Activated T-cell treated with anti-CD3 and anti-CD28 coated beads, Interleukin-2, amount 50 U/mL, for 72 hours (primary cell): Measurements from ENCODE around the gene SPRTN. TPM values are rescaled to one million over a fixed set of nuclear protein-coding genes. Genes with fewer than 3 reads are reported as not detected.

Experiments used
- ATAC-seq, 2 donors: fragments of 150-1000 bp; cut with Tn5 transposase; replicated peaks in 1 of 2; 2 replicates each; pipeline ENCODE4 v1.10.0; 2021; ENCODE audit warnings: moderate library complexity in 2 of 2, mild to moderate bottlenecking in 1 of 2
- DNase-seq, 2 donors: peaks; one replicate each; pipeline ENCODE4 v3.0.0; 2021 to 2022; ENCODE audit warnings: mixed read lengths in 1 of 2
- H3K27ac Mint-ChIP-seq: one replicate; pipeline ENCODE4 v1.8.0; 2022; ENCODE audit warnings: mild to moderate bottlenecking, moderate library complexity, mixed read lengths
- H3K27me3 Mint-ChIP-seq: one replicate; pipeline ENCODE4 v1.8.0; 2022; ENCODE audit warnings: low read depth, mixed read lengths
- H3K36me3 Mint-ChIP-seq, 2 donors: one replicate each; pipeline ENCODE4 v1.8.0; 2022; ENCODE audit warnings: mixed read lengths in 2 of 2, mild to moderate bottlenecking in 1 of 2; ENCODE audit not compliant: insufficient read depth in 2 of 2
- H3K4me1 Mint-ChIP-seq: one replicate; pipeline ENCODE4 v1.8.0; 2022; ENCODE audit warnings: low read depth, mixed read lengths
- H3K4me3 Mint-ChIP-seq, 2 donors: one replicate each; pipeline ENCODE4 v1.8.0; 2022; ENCODE audit warnings: mild to moderate bottlenecking in 2 of 2, mixed read lengths in 2 of 2, moderate library complexity in 2 of 2
- H3K9me3 Mint-ChIP-seq, 2 donors: one replicate each; pipeline ENCODE4 v1.8.0; 2022; ENCODE audit warnings: mixed read lengths in 2 of 2
- total RNA-seq, 2 donors: library from RNA; stranded (reverse); gene quantifications; one replicate each; pipeline ENCODE4 v1.2.3, GENCODE V29; 2022

SPRTN gene
- total RNA-seq = 10 to 100 TPM in 1 of 2 donors, 1 to 10 TPM in 1; 9.6 to 10.4 TPM

GRCh38 chr1:231338270-231339128 is at the start of gene SPRTN:
TSS of gene SPRTN (plus strand) at chr1:231338293. CDS start at chr1:231338384, 91 bp downstream.
- Mint-ChIP-seq H3K36me3 (peaks cover 8 to 28% of the 10 kb centered on the region in 2 donors), H3K4me3 (peak within 1 kb of the TSS; percentile 88 to 93), H3K9me3 (no peaks in the 10 kb centered on the region), H3K27me3 (no peaks in the 10 kb centered on the region), H3K4me1 (peaks cover 60% of the 10 kb centered on the region), H3K27ac (peak within 1 kb of the TSS; percentile 99)
- DNase-seq (no peak), ATAC-seq (peak in 1 of 2 donors; percentile 5)

GRCh38 chr1:231295938-231296337 is 42.2 kb upstream of the SPRTN start:
- Mint-ChIP-seq H3K4me1 (no peaks in the 10 kb centered on the region), H3K9me3 (no peaks in the 10 kb centered on the region), H3K4me3 (no peak overlapping the region), H3K27ac (no peak overlapping the region), H3K27me3 (no peaks in the 10 kb centered on the region), H3K36me3 (no peaks in the 10 kb centered on the region)
- ATAC-seq (no peak), DNase-seq (no peak)

GRCh38 chr1:231301990-231302389 is 36.1 kb upstream of the SPRTN start:
- Mint-ChIP-seq H3K27ac (no peak overlapping the region), H3K9me3 (peaks cover 0 to 2% of the 10 kb centered on the region in 2 donors), H3K27me3 (no peaks in the 10 kb centered on the region), H3K4me3 (no peak overlapping the region), H3K36me3 (no peaks in the 10 kb centered on the region), H3K4me1 (no peaks in the 10 kb centered on the region)
- ATAC-seq (no peak), DNase-seq (no peak)

- H3K4me3 Mint-ChIP-seq = no peak overlapping the region
- H3K36me3 Mint-ChIP-seq = no peaks in the 10 kb centered on the region
Observed at GRCh38 chr1:231310391-231310934, 27.6 kb upstream of the SPRTN start.

GRCh38 chr1:231311720-231312431 is 26.2 kb upstream of the SPRTN start:
- DNase-seq (no peak), ATAC-seq (no peak)
- Mint-ChIP-seq H3K27ac (no peak overlapping the region), H3K36me3 (no peaks in the 10 kb centered on the region), H3K9me3 (no peaks in the 10 kb centered on the region), H3K27me3 (no peaks in the 10 kb centered on the region), H3K4me3 (no peak overlapping the region), H3K4me1 (no peaks in the 10 kb centered on the region)

More at GRCh38 chr1:231310391-231310934, 27.6 kb upstream of the SPRTN start:
- Mint-ChIP-seq H3K9me3 (peaks cover 0 to 2% of the 10 kb centered on the region in 2 donors), H3K4me1 (no peaks in the 10 kb centered on the region), H3K27me3 (no peaks in the 10 kb centered on the region), H3K27ac (no peak overlapping the region)
- DNase-seq (no peak), ATAC-seq (no peak)

GRCh38 chr1:231312432-231312788 is 25.7 kb upstream of the SPRTN start:
- Mint-ChIP-seq H3K27me3 (no peaks in the 10 kb centered on the region), H3K4me1 (no peaks in the 10 kb centered on the region), H3K27ac (no peak overlapping the region), H3K4me3 (no peak overlapping the region), H3K36me3 (no peaks in the 10 kb centered on the region), H3K9me3 (no peaks in the 10 kb centered on the region)
- ATAC-seq = no peak
- no peak for DNase-seq

GRCh38 chr1:231313661-231314060 is 24.4 kb upstream of the SPRTN start:
- Mint-ChIP-seq H3K9me3 (no peaks in the 10 kb centered on the region), H3K4me3 (no peak overlapping the region), H3K27me3 (no peaks in the 10 kb centered on the region), H3K36me3 (no peaks in the 10 kb centered on the region), H3K4me1 (no peaks in the 10 kb centered on the region), H3K27ac (no peak overlapping the region)
- ATAC-seq (no peak), DNase-seq (no peak)

GRCh38 chr1:231315887-231316286 is 22.2 kb upstream of the SPRTN start:
- H3K9me3 Mint-ChIP-seq = no peaks in the 10 kb centered on the region
- H3K36me3 Mint-ChIP-seq = no peaks in the 10 kb centered on the region
- no peaks in the 10 kb centered on the region for H3K27me3 Mint-ChIP-seq
- no peak overlapping the region for H3K4me3 Mint-ChIP-seq
- peak; percentile 85 to 86 for ATAC-seq
- peak; percentile 58 to 60 for DNase-seq
- no peak overlapping the region for H3K27ac Mint-ChIP-seq
- no peaks in the 10 kb centered on the region for H3K4me1 Mint-ChIP-seq

GRCh38 chr1:231317306-231318014 is 20.6 kb upstream of the SPRTN start:
- Mint-ChIP-seq H3K36me3 (no peaks in the 10 kb centered on the region), H3K27me3 (no peaks in the 10 kb centered on the region), H3K9me3 (no peaks in the 10 kb centered on the region), H3K4me1 (no peaks in the 10 kb centered on the region), H3K27ac (no peak overlapping the region), H3K4me3 (no peak overlapping the region)
- no peak for DNase-seq
- ATAC-seq = no peak

- Mint-ChIP-seq H3K9me3 (no peaks in the 10 kb centered on the region), H3K27ac (no peak overlapping the region), H3K4me3 (no peak overlapping the region), H3K27me3 (no peaks in the 10 kb centered on the region), H3K4me1 (no peaks in the 10 kb centered on the region), H3K36me3 (no peaks in the 10 kb centered on the region)
- no peak for ATAC-seq
- DNase-seq = no peak
Observed at GRCh38 chr1:231318015-231318355, 20.1 kb upstream of the SPRTN start.

GRCh38 chr1:231318568-231318967 is 19.5 kb upstream of the SPRTN start:
- ATAC-seq (no peak), DNase-seq (no peak)
- Mint-ChIP-seq H3K9me3 (no peaks in the 10 kb centered on the region), H3K4me3 (no peak overlapping the region), H3K4me1 (no peaks in the 10 kb centered on the region), H3K27ac (no peak overlapping the region), H3K27me3 (no peaks in the 10 kb centered on the region), H3K36me3 (no peaks in the 10 kb centered on the region)

- DNase-seq = no peak
- no peak overlapping the region for H3K27ac Mint-ChIP-seq
- no peaks in the 10 kb centered on the region for H3K9me3 Mint-ChIP-seq
- no peak overlapping the region for H3K4me3 Mint-ChIP-seq
- H3K4me1 Mint-ChIP-seq = no peaks in the 10 kb centered on the region
- ATAC-seq = no peak
- no peaks in the 10 kb centered on the region for H3K27me3 Mint-ChIP-seq
- no peaks in the 10 kb centered on the region for H3K36me3 Mint-ChIP-seq
Observed at GRCh38 chr1:231319080-231319479, 19.0 kb upstream of the SPRTN start.
